Kidney (tissue), 14 donors: ENCODE measurements around the gene COLEC12. TPM values are rescaled to one million over a fixed set of nuclear protein-coding genes. Genes with fewer than 3 reads are reported as not detected.

Experiments used
- DNase-seq, 5 donors: peaks; one replicate each; pipeline ENCODE4 v3.0.0-alpha.2; 2013 to 2020
- FAIRE-seq: peaks from 2 replicates; lab custom pipeline; 2012; peaks lifted over from hg19 to GRCh38; lab: Jason Lieb, UNC
- H3K27ac ChIP-seq, 2 donors: one replicate each; pipeline ENCODE4 v1.7.0; 2013; ENCODE audit warnings: low read depth in 2 of 2, low read length in 2 of 2, inconsistent platforms in 1 of 2
- H3K27me3 ChIP-seq: one replicate; pipeline ENCODE4 v1.7.1; 2013; ENCODE audit warnings: low read length, inconsistent platforms; ENCODE audit not compliant: control insufficient read depth, insufficient read depth
- H3K36me3 ChIP-seq, 3 donors: one replicate each; pipeline versions ENCODE4 v1.7.0 to v1.7.1; 2013; ENCODE audit warnings: low read length in 3 of 3, control low read depth in 1 of 3, inconsistent platforms in 1 of 3; ENCODE audit not compliant: insufficient read depth in 3 of 3, control insufficient read depth in 2 of 3
- H3K4me1 ChIP-seq, 3 donors: one replicate each; pipeline versions ENCODE4 v1.7.0 to v1.7.1; 2013; ENCODE audit warnings: low read length in 3 of 3, inconsistent platforms in 1 of 3, low read depth in 1 of 3; ENCODE audit not compliant: control insufficient read depth in 2 of 3, insufficient read depth in 2 of 3
- H3K4me3 ChIP-seq, 3 donors: one replicate each; pipeline versions ENCODE4 v1.7.0 to v1.8.1; 2013; ENCODE audit warnings: low read length in 3 of 3, control low read depth in 1 of 3, inconsistent platforms in 1 of 3
- H3K9ac ChIP-seq, 3 donors: one replicate each; pipeline versions ENCODE4 v1.7.0 to v1.7.1; 2013; ENCODE audit warnings: low read length in 3 of 3, control low read depth in 1 of 3, inconsistent platforms in 1 of 3
- H3K9me3 ChIP-seq, 3 donors: one replicate each; pipeline versions ENCODE4 v1.7.0 to v1.7.1; 2013; ENCODE audit warnings: low read length in 3 of 3, control low read depth in 1 of 3, inconsistent platforms in 1 of 3; ENCODE audit not compliant: control insufficient read depth in 2 of 3, insufficient read depth in 1 of 3
- intact Hi-C: fragments of 100-400 bp; cut with DNase I; formaldehyde crosslinking; loops from one replicate; pipeline ENCODE4 v1.11.1; 2022
- polyA plus RNA-seq: library from polyadenylated mRNA; stranded (reverse); fragments of 350-450 nt; fragmentation: Illumina TruSeq; extraction: RNeasy Lipid Tissue Mini Kit (QIAGEN cat#74804); gene quantifications from one replicate; pipeline ENCODE4 v1.2.3, GENCODE V29; 2014; ENCODE audit warnings: low read depth, low replicate concordance; ENCODE audit not compliant: insufficient read depth
- total RNA-seq: library from RNA; stranded (reverse); fragmentation: NEBNext Ultra II Directional; extraction: Animal tissue kit (Norgen Biotek cat#: 25700); gene quantifications from one replicate; pipeline ENCODE4 v1.2.1, GENCODE V29; 2021
- TF ChIP-seq, protein P1 (sequence below): IDR thresholded peaks from 3 replicates; pipeline ENCODE4 v1.5.1; 2012; ENCODE audit warnings: mild to moderate bottlenecking, moderate library complexity, borderline replicate concordance; ENCODE audit not compliant: insufficient read depth; ENCODE audit errors: extremely low read depth
- donor health status: control.
- donor health status: control.
- donor health status: control.
- donor health status: control.
- donor health status: control.
- donor health status: DM: yes; HTN: yes; CAD: no.
- donor health status: Normal renal cell carcinoma (clear cell type).

COLEC12 gene
- total and polyA plus RNA-seq, 2 donors from 2014 or later = 1.3 to 7.4 TPM

DNA sequence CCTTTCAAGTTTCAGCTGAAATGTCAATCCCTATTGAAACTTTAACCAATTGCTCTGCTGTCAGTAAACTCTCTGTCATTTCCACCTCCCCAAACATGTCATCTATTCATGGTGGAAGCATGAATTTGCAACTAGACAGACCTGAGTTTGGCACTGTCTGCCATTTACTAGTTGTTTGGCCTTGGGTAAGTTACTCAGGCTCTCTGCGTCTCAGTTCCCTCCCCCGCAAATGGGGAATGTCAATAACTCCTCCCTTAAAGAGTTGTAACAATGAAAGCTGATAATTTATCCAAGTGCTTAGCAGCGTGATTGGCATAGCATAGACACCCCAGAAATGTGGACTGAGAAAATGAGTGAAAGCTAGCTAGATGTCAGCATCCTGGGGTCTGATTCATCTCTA is 159.4 kb downstream of the COLEC12 start:
- H3K9me3 ChIP-seq = no peaks in the 10 kb centered on the region
- no peak overlapping the region for H3K4me3 ChIP-seq
- intact Hi-C loops = no loop called here
- no peaks in the 10 kb centered on the region for H3K27me3 ChIP-seq
- DNase-seq (no peak), FAIRE-seq (no peak)
- no peaks in the 10 kb centered on the region for H3K4me1 ChIP-seq
- H3K36me3 ChIP-seq = no peaks in the 10 kb centered on the region
- H3K9ac ChIP-seq = no peak overlapping the region
- H3K27ac ChIP-seq = no peak overlapping the region
- TF ChIP-seq, protein P1, sequence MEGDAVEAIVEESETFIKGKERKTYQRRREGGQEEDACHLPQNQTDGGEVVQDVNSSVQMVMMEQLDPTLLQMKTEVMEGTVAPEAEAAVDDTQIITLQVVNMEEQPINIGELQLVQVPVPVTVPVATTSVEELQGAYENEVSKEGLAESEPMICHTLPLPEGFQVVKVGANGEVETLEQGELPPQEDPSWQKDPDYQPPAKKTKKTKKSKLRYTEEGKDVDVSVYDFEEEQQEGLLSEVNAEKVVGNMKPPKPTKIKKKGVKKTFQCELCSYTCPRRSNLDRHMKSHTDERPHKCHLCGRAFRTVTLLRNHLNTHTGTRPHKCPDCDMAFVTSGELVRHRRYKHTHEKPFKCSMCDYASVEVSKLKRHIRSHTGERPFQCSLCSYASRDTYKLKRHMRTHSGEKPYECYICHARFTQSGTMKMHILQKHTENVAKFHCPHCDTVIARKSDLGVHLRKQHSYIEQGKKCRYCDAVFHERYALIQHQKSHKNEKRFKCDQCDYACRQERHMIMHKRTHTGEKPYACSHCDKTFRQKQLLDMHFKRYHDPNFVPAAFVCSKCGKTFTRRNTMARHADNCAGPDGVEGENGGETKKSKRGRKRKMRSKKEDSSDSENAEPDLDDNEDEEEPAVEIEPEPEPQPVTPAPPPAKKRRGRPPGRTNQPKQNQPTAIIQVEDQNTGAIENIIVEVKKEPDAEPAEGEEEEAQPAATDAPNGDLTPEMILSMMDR = no peak

DNA sequence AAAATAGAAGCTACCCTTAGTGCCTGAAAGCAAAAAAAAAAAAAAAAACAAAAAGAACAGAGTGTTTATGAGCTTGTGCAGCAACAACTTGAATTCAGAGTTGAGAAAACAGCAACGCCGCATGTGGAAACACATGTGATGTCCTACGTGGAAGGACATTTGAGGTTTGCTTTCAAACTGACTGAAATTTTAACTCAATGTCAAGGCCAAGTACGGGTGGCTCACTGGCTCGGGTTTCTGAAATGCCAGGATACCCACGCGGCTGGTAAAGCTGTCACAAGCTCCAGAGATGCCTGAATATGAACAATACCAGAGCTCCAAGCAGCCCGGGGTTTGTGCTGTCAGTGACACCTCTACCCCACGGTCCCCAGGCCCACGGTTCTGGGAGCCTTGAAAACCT is 160.5 kb downstream of the COLEC12 start:
- H3K36me3 ChIP-seq = no peaks in the 10 kb centered on the region
- TF ChIP-seq, protein P1 = no peak
- FAIRE-seq (no peak), DNase-seq (peak in 1 of 5 donors; percentile 17)
- H3K27me3 ChIP-seq = no peaks in the 10 kb centered on the region
- H3K9ac ChIP-seq = no peak overlapping the region
- intact Hi-C loops = no loop called here
- no peaks in the 10 kb centered on the region for H3K9me3 ChIP-seq
- H3K27ac ChIP-seq = no peak overlapping the region
- H3K4me1 ChIP-seq = no peaks in the 10 kb centered on the region
- no peak overlapping the region for H3K4me3 ChIP-seq

DNA sequence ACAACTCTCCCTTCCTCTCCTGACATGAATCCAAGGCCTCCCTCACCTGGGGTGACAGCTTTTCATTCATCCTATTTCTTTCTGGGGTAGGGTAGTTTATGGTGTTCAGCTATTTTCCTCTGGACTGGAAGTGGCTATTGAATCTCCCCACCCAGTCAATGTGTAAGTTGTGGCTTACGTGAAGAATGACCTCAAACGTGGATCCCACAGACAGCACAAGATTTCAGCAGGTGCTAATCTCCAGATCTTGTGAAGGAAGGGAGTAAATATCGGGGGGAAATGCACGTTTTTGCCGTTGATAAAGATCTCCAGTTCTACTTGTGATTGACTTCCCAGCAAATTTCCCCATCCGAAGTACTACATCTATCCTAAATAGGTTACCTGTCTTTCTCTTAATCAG is 161.3 kb downstream of the COLEC12 start:
- TF ChIP-seq, protein P1 = no peak
- Histone ChIP-seq H3K4me1 (no peaks in the 10 kb centered on the region), H3K27me3 (no peaks in the 10 kb centered on the region), H3K9ac (no peak overlapping the region), H3K9me3 (no peaks in the 10 kb centered on the region), H3K27ac (no peak overlapping the region), H3K36me3 (no peaks in the 10 kb centered on the region), H3K4me3 (no peak overlapping the region)
- intact Hi-C loops = no loop called here
- FAIRE-seq (no peak), DNase-seq (no peak)

DNA sequence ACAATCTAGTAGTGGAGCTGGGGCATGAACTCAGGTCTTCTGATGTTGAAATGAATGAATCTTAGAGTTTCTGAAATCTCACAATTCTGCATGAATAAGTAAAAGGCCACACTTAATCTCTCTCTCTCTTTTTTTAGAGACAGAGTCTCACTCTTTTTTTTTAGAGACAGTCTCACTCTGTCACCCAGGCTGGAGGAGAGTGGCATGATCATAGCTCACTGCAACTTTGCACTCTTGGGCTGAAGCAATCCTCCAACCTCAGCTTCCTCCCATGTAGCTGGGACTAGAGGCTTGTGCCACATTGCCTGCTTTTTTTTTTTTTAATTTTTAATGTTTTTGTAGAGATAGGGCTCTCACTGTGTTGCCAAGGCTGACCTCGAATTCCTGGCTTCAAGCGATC is 163.8 kb downstream of the COLEC12 start:
- TF ChIP-seq, protein P1 = no peak

More for the DNA sequence above, 163.8 kb downstream of the COLEC12 start:
- Histone ChIP-seq H3K9ac (no peak overlapping the region), H3K36me3 (no peaks in the 10 kb centered on the region), H3K27me3 (no peaks in the 10 kb centered on the region), H3K4me3 (no peak overlapping the region), H3K9me3 (no peaks in the 10 kb centered on the region), H3K27ac (no peak overlapping the region), H3K4me1 (no peaks in the 10 kb centered on the region)
- FAIRE-seq = no peak
- DNase-seq = no peak
- intact Hi-C loops = no loop called here
